Endothelial cell of umbilical vein (primary cell): ENCODE measurements around the gene DKKL1. TPM values are rescaled to one million over a fixed set of nuclear protein-coding genes. Genes with fewer than 3 reads are reported as not detected.
A peak's percentile ranks its signal among the peaks of the same experiment; 100 is the strongest.

Experiments
- BruUV-seq: library from RNA; stranded (reverse); fragments of 400-500 nt; replicated peaks from 2 replicates; lab custom pipeline; 2021; lab: Mats Ljungman, UMichigan
- CTCF ChIA-PET: fragments of 300-600, 350-600 bp; sonication (Branson Sonifier 250); formaldehyde crosslinking; loops from one replicate; lab custom pipeline; 2021; ENCODE audit warnings: antibody characterized with exemption, inconsistent platforms; lab: Charles Lee
- POLR2A ChIA-PET: fragments of 300-600, 350-600 bp; sonication (Branson Sonifier 250); formaldehyde crosslinking; loops from one replicate; lab custom pipeline; 2021; ENCODE audit warnings: antibody characterized with exemption, inconsistent platforms; lab: Charles Lee
- DNase-seq: peaks from one replicate; pipeline ENCODE4 v3.0.0-alpha.2; 2011; ENCODE audit warnings: low read depth, low spot score
- FAIRE-seq: peaks from 2 replicates; lab custom pipeline; 2011; peaks lifted over from hg19 to GRCh38; lab: Jason Lieb, UNC
- H2AFZ ChIP-seq: 2 replicates; pipeline ENCODE4 v1.6.0; 2012; ENCODE audit warnings: low read depth, low read length, control low read depth, inconsistent platforms
- H3K27ac ChIP-seq: 2 replicates; pipeline ENCODE4 v1.5.1; 2011; ENCODE audit warnings: low read depth, mild to moderate bottlenecking, control low read depth, low read length, moderate library complexity; ENCODE audit not compliant: insufficient read depth
- H3K27me3 ChIP-seq, 2 experiments: 2 replicates each; pipeline versions ENCODE4 v1.6.0 to v1.6.1; 2011; ENCODE audit warnings: low read length in 2 of 2, mixed read lengths in 1 of 2; ENCODE audit not compliant: control insufficient read depth in 2 of 2, insufficient read depth in 2 of 2
- H3K36me3 ChIP-seq, 2 experiments: 2 replicates in 1 of 2; 3 replicates in 1 of 2; pipeline ENCODE4 v1.5.1; 2011; ENCODE audit warnings: low read length in 2 of 2, mild to moderate bottlenecking in 1 of 2, moderate library complexity in 1 of 2; ENCODE audit not compliant: control insufficient read depth in 2 of 2, insufficient read depth in 2 of 2; ENCODE audit errors: extremely low read depth in 1 of 2
- H3K4me1 ChIP-seq: 3 replicates; pipeline ENCODE4 v1.5.1; 2011; ENCODE audit warnings: mild to moderate bottlenecking, low read length; ENCODE audit not compliant: control insufficient read depth, insufficient read depth; ENCODE audit errors: extremely low read depth
- H3K4me2 ChIP-seq: 2 replicates; pipeline ENCODE4 v1.6.1; 2011; ENCODE audit warnings: low read length, control low read depth, mixed read lengths; ENCODE audit not compliant: insufficient read depth
- H3K4me3 ChIP-seq, 3 experiments: fragments of 200-600 bp in 1 of 3; sonication (generic), shearing (Covaris generic) in 1 of 3; replicated peaks in 1 of 3; 2 replicates each; pipeline ENCODE4 v1.5.1; 2011 to 2016; ENCODE audit warnings: control low read depth in 3 of 3, low read length in 3 of 3, mild to moderate bottlenecking in 2 of 3, inconsistent platforms in 1 of 3, low read depth in 1 of 3, moderate library complexity in 1 of 3; ENCODE audit not compliant: insufficient read depth in 1 of 3
- H3K79me2 ChIP-seq: 2 replicates; pipeline ENCODE4 v1.6.0; 2012; ENCODE audit warnings: low read length, inconsistent platforms; ENCODE audit not compliant: control insufficient read depth, insufficient read depth
- H3K9ac ChIP-seq: replicated peaks from 2 replicates; pipeline ENCODE3; 2011; ENCODE audit warnings: low read length, control low read depth; ENCODE audit not compliant: insufficient read depth; ENCODE audit errors: extremely low read depth
- H3K9me1 ChIP-seq: replicated peaks from 3 replicates; pipeline ENCODE4 v1.6.0; 2011; ENCODE audit warnings: mild to moderate bottlenecking, low read length; ENCODE audit not compliant: control insufficient read depth, insufficient read depth; ENCODE audit errors: extremely low read depth
- H3K9me3 ChIP-seq: replicated peaks from 2 replicates; pipeline ENCODE4 v1.5.1; 2012; ENCODE audit warnings: low read length, inconsistent platforms; ENCODE audit not compliant: control insufficient read depth, insufficient read depth
- H4K20me1 ChIP-seq: replicated peaks from 2 replicates; pipeline ENCODE3; 2011; ENCODE audit warnings: mild to moderate bottlenecking, low read length; ENCODE audit not compliant: control insufficient read depth, insufficient read depth; ENCODE audit errors: extremely low read depth
- FOS ChIP-seq: IDR thresholded peaks from 2 replicates; pipeline ENCODE4 v1.6.1; 2011; ENCODE audit warnings: mild to moderate bottlenecking, low read length, moderate library complexity, borderline replicate concordance; ENCODE audit not compliant: insufficient read depth
- JUN ChIP-seq: IDR thresholded peaks from 2 replicates; pipeline ENCODE4 v1.6.1; 2011; ENCODE audit warnings: borderline replicate concordance, low read depth; ENCODE audit not compliant: insufficient read length, insufficient read depth
- MAX ChIP-seq: IDR thresholded peaks from 2 replicates; pipeline ENCODE4 v1.6.1; 2011; ENCODE audit not compliant: insufficient read depth, insufficient read length
- MYC ChIP-seq: IDR thresholded peaks from one replicate; pipeline ENCODE4 v1.6.1; 2011; ENCODE audit warnings: mild to moderate bottlenecking, low read depth, low read length
- POLR2A ChIP-seq: IDR thresholded peaks from 2 replicates; pipeline ENCODE4 v1.6.1; 2012; ENCODE audit warnings: low read depth, mild to moderate bottlenecking, control low read depth, low read length
- POLR2AphosphoS5 ChIP-seq: IDR thresholded peaks from 2 replicates; pipeline ENCODE4 v1.6.1; 2012; ENCODE audit warnings: low read depth, mild to moderate bottlenecking, control low read depth, low read length, moderate library complexity; ENCODE audit not compliant: insufficient read depth
- dilution Hi-C: fragments of 300-500 bp; cut with MboI; formaldehyde crosslinking; loops from one replicate; pipeline ENCODE4 v1.15.0; 2019; ENCODE audit warnings: low sequenced_read_pairs; ENCODE audit not compliant: extremely low pct_ligation_motif_present
- intact Hi-C: fragments of 100-400 bp; cut with micrococcal nuclease; formaldehyde crosslinking; loops from one replicate; pipeline ENCODE4 v1.10.0; 2022
- polyA plus RNA-seq, 4 experiments: library from polyadenylated mRNA; depleted of rRNA in 3 of 4; stranded (reverse) in 3 of 4; unstranded in 1 of 4; fragments of >200 nt; gene quantifications; 2 replicates each; pipeline versions ENCODE4 v1.2.1 to v1.2.3, GENCODE V29; 2011 to 2012; ENCODE audit warnings: missing spikeins in 1 of 4
- total RNA-seq: library from RNA; stranded (reverse); gene quantifications from 2 replicates; pipeline ENCODE4 v1.2.3, GENCODE V29; 2021

Gene DKKL1
- total and polyA plus RNA-seq, 2 donors (not counting 3 experiments of a cell fraction or from before 2014, with no cell fraction given) = 0.21 TPM; not detected in 1

- Histone ChIP-seq H3K4me1 (peaks cover 25% of the 10 kb centered on the region), H3K36me3 (peaks cover 10 to 18% of the 10 kb centered on the region in 2 experiments), H3K9me3 (no peaks in the 10 kb centered on the region), H4K20me1 (no peaks in the 10 kb centered on the region), H3K9me1 (no peaks in the 10 kb centered on the region), H2AFZ (no peak overlapping the region), H3K79me2 (peaks cover 37% of the 10 kb centered on the region), H3K27ac (no peak overlapping the region), H3K27me3 (no peaks in the 10 kb centered on the region), H3K4me3 (no peak overlapping the region), H3K4me2 (no peak overlapping the region), H3K9ac (no peak overlapping the region)
- dilution Hi-C loops (no loop called here), intact Hi-C loops (no loop called here)
- TF ChIP-seq POLR2A = no peak
- TF ChIP-seq POLR2AphosphoS5 = no peak
- TF ChIP-seq MYC = no peak
- no peak for DNase-seq
- BruUV-seq = no TSS peak
- POLR2A ChIA-PET = no interaction called here
- CTCF ChIA-PET = no interaction called here
- no peak for FAIRE-seq
Measured at GRCh38 chr19:49357186-49357585, 6.5 kb upstream of the DKKL1 start.

DNA sequence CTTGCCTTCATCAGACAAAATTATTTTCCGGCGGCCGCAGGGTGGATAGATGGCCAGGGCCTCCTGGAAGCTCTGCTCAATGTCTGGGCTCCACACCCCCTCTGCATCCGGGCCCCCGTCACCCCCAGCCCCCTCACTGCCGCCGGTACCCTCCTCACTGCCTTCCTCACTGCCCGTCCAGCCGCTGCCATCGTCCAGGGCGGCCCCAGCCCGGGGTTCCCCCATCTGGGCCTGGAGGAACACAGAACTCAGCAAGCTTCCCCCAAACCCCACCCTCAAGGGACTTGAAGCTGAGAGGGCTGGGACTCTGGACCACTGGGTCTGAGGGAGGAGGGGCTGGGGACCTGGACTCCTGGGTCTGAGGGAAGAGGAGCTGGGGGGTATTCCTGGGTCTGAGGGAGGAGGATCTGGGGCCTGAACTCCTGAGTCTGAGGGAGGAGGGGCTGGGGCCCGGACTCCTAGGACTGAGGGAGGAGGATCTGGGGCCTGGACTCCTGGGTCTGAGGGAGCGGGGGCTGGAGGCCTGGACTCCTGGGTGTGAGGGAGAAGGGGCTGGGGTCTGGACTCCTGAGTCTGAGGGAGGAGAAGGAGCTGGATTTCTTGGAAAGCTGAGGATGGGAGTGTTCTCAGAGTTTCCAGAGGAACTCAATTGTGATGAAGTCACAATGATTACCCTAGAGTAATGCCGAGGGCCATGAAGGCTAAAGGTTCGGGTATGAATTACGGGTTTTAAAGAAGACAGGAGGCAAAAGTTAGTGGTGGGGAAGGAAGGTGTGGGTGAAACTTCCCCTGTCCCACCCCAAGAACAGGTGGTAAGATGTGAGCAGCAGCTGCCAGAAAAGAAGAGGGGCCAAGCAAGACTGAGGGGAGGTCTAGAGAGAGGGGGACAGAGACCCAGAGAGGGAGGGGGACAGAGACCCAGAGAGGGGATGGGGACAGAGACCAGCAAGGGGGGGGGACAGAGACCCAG, 3.5 kb upstream of the DKKL1 start:
- Histone ChIP-seq H3K4me1 (peaks cover 35% of the 10 kb centered on the region), H3K9me3 (no peaks in the 10 kb centered on the region), H3K4me2 (peak overlapping the region; percentile 46), H3K9ac (peak overlapping the region; percentile 98), H3K36me3 (peaks cover 7 to 9% of the 10 kb centered on the region in 2 experiments), H3K9me1 (no peaks in the 10 kb centered on the region), H3K27ac (no peak overlapping the region), H3K4me3 (peak overlapping the region in 2 of 3 experiments; percentile 2 to 97), H3K79me2 (peaks cover 40% of the 10 kb centered on the region), H2AFZ (no peak overlapping the region), H4K20me1 (no peaks in the 10 kb centered on the region), H3K27me3 (no peaks in the 10 kb centered on the region)
- TF ChIP-seq JUN (no peak), MAX (no peak), FOS (no peak)
- intact Hi-C loops = no loop called here
- FAIRE-seq = peak; percentile 4
- dilution Hi-C loops = no loop called here
- DNase-seq = no peak
- BruUV-seq = TSS peak; percentile 47
- ChIA-PET CTCF (no interaction called here), POLR2A (no interaction called here)
